GM12801 (cell line): ENCODE measurements around the gene CELF2.

Experiments used
- TF ChIP-seq, protein P1 (sequence below): IDR thresholded peaks from one replicate; pipeline ENCODE4 v1.5.1; 2011; ENCODE audit warnings: control low read depth; ENCODE audit not compliant: insufficient read length; ENCODE audit errors: extremely low read depth

CELF2 gene

DNA sequence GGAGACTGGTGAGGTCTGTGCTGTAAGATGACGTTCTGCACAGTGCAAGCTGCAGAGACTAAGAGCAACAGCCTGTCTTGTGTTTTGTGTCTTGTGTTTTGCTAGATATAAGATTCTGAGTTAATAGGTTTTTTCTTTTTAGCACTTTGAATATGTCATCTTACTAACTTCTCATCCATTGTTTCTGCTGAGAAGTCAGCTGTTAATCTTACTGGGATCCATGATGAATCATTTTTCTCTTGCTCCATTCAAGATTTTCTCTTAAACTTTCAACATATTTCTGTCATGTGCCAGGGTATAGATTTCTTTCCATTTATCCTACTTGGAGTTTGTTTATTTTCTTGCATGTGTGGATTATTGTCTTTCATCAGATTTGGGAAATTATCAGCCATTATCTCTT, 290.3 kb downstream of the CELF2 start:
- TF ChIP-seq, protein P1, sequence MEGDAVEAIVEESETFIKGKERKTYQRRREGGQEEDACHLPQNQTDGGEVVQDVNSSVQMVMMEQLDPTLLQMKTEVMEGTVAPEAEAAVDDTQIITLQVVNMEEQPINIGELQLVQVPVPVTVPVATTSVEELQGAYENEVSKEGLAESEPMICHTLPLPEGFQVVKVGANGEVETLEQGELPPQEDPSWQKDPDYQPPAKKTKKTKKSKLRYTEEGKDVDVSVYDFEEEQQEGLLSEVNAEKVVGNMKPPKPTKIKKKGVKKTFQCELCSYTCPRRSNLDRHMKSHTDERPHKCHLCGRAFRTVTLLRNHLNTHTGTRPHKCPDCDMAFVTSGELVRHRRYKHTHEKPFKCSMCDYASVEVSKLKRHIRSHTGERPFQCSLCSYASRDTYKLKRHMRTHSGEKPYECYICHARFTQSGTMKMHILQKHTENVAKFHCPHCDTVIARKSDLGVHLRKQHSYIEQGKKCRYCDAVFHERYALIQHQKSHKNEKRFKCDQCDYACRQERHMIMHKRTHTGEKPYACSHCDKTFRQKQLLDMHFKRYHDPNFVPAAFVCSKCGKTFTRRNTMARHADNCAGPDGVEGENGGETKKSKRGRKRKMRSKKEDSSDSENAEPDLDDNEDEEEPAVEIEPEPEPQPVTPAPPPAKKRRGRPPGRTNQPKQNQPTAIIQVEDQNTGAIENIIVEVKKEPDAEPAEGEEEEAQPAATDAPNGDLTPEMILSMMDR, result no peak

DNA sequence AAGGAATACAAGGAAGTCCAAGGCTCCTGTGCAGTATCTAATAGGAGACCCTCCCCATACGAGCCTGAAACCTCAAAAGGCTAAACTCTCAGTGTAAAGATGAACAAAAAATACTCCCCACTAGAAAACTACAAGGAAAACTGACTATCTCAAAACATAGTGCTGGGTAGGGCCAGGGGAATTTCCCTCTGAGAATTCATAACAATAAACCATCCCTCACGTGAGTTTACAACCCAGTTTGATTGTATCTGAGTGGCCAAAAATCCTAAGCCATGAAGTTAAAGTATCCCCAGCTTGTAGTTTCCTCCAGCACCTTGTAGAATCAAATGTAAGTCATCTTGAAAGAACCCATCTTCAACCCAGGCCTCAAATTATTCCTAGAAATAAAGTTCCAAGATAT, 293.4 kb downstream of the CELF2 start:
- TF ChIP-seq, protein P1, result no peak

DNA sequence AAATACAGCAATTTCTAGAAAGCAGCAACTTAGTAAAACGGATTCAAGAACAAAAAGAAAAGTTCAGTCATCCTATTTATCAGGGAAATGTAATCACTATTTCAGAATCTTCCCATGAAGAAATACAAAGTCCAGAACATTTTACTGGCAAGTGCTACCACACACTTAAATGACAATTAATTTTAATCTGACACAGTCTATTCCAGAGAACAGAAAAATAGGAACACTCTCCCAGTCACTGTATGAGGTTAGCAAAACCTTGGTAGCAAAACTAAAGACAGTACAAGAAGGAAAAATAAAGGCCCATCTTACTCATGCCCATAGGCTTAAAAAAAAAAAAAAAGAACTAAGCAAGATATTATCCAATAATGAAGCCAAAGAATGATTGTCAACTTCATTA, 295.8 kb downstream of the CELF2 start:
- TF ChIP-seq, protein P1, result no peak

DNA sequence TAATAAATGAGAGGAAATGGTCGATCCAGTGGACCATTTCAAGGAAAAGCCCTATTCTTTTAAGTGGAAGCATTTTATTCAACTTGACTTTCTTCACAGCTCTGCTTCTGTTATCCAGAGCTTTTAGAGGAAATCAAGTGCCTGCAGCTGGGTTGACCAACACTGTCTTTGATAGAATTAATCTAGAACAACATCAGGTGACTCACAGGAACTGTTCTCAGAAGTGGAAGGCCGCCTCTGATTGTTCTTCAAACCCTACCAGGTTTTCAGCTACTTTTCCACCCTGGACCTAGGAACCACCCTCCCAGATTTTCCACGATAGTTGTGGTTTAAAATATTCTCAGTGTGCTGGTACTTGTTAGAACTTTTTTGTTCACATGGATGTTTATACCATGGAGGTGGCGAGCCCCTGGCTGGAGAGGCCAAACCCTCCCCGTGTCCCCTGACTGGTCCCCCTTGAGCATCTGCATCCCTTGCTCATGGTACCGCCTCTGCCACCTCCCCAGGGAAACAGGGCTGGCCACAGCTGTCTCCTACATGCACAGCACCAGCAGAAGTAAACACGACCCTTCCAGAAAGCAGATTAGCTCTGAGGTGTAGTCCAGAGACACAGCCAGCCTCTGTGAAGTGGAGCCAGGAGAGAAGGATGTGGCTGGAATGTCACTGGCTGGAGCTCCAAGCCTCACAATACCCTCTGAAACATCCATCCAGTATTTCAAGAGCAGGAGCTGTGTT, 300.4 kb downstream of the CELF2 start:
- TF ChIP-seq, protein P1, result no peak

DNA sequence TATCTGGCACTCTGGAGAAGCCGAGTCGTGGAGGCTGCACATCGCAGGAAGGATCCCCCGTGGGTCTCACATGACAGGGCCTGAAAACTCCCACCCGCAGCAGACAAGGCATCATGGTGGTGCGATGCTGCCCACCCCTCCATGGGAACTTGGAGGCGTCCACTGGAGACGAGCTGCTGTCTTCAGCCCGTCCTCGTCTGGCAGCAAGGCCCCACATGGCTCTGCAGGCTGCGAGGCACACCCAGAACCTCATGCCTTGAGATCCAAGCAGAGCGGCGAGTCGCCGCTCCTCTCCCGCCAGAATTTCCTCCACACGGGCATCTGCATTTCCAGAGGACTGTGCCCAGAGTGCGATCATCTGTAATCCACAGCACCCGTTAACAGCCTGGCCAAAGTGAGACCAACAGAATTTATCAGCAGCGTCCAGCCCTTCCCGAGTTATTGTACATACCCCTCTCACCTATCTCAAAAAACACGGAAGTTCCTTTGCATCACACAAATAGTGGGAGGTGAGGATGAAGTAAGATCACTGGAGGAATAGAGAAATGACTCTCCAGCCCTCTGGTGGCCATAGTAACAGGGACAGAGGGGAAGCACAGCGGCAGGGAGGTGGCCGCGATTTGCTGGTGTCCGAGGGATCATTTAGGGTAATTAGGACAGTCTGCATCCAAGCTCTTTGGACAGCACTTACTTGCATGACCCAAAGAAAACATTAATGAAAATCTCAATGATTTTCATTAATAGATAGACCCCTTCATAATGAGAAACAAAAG, 301.3 kb downstream of the CELF2 start:
- TF ChIP-seq, protein P1, result no peak

GRCh38 chr10:11319990-11320602, 302.4 kb downstream of the CELF2 start:
- TF ChIP-seq, protein P1, result no peak

DNA sequence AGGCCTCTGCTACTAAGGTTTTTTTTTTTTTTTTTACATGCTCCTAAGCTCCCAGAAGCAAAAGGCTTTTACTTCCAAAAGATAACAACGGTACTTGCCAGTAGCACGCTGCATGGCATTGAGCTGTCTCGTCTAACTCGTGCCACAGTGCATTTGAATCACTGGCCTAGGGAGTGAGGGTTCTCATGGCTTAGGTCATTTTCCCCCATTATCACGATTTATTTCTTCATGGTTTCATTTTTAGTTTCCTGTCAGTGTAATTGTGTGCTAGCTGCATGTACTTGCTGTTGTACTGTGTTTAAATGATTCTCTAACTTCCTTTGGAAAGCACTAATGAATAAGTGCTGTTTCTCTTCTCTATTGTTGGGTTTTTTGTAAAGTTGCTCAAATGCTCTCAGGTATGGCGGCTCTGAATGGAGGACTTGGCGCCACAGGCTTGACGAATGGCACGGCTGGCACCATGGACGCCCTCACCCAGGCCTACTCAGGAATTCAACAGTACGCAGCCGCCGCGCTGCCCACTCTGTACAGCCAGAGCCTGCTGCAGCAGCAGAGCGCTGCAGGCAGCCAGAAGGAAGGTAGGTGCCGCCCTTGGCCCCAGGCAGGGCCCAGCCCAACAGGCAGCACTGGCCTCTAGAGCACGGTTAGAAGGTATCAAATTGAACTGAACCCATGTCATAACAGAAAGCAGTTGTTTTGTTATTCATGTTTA, 303.3 kb downstream of the CELF2 start:
- TF ChIP-seq, protein P1, result no peak
